ENCODE results near the gene ABLIM1.

- TF ChIP-seq CTCF (IDR thresholded peaks at IDR 0.05; ENCODE audit: poor library complexity, severe bottlenecking) (no peak), EP300 (conservative IDR thresholded peaks at IDR 0.05; ENCODE audit: poor library complexity, severe bottlenecking) (no peak), TAF1 (IDR thresholded peaks at IDR 0.05; ENCODE audit: low read depth) (no peak), MXI1 (conservative IDR thresholded peaks at IDR 0.05; ENCODE audit: poor library complexity, severe bottlenecking) (no peak), SMC3 (conservative IDR thresholded peaks at IDR 0.05; ENCODE audit: poor library complexity) (no peak), EZH2 (IDR thresholded peaks at IDR 0.05; ENCODE audit: borderline replicate concordance, insufficient read depth, low read length, poor library complexity, severe bottlenecking) (no peak), RAD21 (conservative IDR thresholded peaks at IDR 0.05) (no peak), REST (IDR thresholded peaks at IDR 0.05; ENCODE audit: borderline replicate concordance) (no peak), POLR2AphosphoS5 (IDR thresholded peaks at IDR 0.05) (no peak)
These were observed 58.0 kb downstream of the ABLIM1 start for GRCh38 chr10:114600057-114600456.
